ENCODE data around the gene CDK14.

The CDK14 gene

DNA sequence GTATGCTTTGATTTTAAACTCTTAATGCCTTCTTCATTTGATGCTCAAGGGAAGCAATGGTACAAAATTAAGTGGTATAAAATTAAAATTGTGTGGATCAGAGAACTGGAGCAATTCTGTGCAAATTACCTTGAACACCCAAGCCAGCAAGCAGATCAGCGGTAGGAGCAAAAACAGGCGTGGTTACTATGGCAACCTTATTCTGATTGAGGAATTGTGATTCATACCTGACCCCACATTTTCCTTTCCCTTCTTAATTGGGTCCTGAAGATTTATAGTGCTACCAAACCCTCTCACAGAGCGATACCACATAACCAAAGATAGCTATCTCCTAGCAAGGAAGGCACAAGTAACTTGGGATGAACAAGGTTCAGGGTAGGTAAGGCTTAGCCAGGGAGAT is 595.6 kb downstream of the CDK14 start:
- TF ChIP-seq, protein P1, sequence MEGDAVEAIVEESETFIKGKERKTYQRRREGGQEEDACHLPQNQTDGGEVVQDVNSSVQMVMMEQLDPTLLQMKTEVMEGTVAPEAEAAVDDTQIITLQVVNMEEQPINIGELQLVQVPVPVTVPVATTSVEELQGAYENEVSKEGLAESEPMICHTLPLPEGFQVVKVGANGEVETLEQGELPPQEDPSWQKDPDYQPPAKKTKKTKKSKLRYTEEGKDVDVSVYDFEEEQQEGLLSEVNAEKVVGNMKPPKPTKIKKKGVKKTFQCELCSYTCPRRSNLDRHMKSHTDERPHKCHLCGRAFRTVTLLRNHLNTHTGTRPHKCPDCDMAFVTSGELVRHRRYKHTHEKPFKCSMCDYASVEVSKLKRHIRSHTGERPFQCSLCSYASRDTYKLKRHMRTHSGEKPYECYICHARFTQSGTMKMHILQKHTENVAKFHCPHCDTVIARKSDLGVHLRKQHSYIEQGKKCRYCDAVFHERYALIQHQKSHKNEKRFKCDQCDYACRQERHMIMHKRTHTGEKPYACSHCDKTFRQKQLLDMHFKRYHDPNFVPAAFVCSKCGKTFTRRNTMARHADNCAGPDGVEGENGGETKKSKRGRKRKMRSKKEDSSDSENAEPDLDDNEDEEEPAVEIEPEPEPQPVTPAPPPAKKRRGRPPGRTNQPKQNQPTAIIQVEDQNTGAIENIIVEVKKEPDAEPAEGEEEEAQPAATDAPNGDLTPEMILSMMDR (IDR thresholded peaks at IDR 0.05), result no peak
- Histone ChIP-seq H3K4me1 (ENCODE audit: control insufficient read depth in 1 of 2, insufficient read depth in 1 of 2, low read depth in 1 of 2, low read length in 1 of 2) (no peaks in the 10 kb centered on the region), H3K27me3 (no peaks in the 10 kb centered on the region), H3K36me3 (no peaks in the 10 kb centered on the region), H3K27ac (no peak overlapping the region), H3K9me3 (no peaks in the 10 kb centered on the region), H3K4me3 (ENCODE audit: low read depth in 1 of 2, low read length in 1 of 2) (no peak overlapping the region)

DNA sequence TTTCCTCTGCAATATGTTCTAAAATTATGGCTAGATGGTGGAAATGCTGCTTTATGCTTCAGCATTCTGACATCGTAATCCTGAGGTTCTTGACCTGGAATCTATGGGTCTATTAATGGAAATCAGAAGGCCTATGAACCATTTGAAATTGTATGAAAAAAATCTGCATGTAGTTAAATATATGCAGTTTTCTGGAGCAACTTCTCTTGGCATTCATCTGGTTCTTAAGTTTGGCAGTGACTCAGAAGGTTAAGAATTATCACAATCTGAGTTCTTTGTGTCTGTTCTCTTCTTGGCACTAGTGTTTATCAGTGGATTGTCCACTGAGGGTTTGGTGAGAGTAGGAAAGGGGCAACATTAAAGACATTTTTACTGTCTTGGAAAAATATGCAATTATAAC is 597.0 kb downstream of the CDK14 start:
- no peaks in the 10 kb centered on the region for H3K4me1 ChIP-seq (ENCODE audit: control insufficient read depth in 1 of 2, insufficient read depth in 1 of 2, low read depth in 1 of 2, low read length in 1 of 2)
- no peak overlapping the region for H3K4me3 ChIP-seq (ENCODE audit: low read depth in 1 of 2, low read length in 1 of 2)
- H3K27ac ChIP-seq, result no peak overlapping the region
- TF ChIP-seq, protein P1 (IDR thresholded peaks at IDR 0.05), result no peak
- no peaks in the 10 kb centered on the region for H3K9me3 ChIP-seq
- no peaks in the 10 kb centered on the region for H3K27me3 ChIP-seq
- H3K36me3 ChIP-seq, result no peaks in the 10 kb centered on the region

DNA sequence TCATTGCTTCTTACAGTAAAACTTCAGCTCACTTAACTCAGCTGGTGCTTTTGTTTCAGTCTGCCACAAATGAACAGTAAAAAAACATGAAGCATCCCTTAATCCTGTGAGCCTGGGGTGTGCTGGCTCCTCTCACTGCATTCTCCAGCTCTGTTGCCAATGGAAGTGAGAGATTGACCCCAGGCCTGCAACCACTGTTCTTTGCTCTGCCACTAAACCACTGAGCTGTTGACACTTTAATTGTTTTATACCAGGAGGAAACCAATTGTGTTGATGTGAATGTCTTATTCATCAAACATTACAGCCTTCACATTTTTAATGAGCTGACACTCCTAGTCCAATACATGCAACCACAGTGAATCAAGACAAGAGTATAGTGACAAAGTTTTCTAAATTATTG is 598.7 kb downstream of the CDK14 start:
- Histone ChIP-seq H3K27me3 (no peaks in the 10 kb centered on the region), H3K4me3 (ENCODE audit: low read depth in 1 of 2, low read length in 1 of 2) (no peak overlapping the region), H3K27ac (no peak overlapping the region), H3K4me1 (ENCODE audit: control insufficient read depth in 1 of 2, insufficient read depth in 1 of 2, low read depth in 1 of 2, low read length in 1 of 2) (no peaks in the 10 kb centered on the region), H3K36me3 (no peaks in the 10 kb centered on the region), H3K9me3 (no peaks in the 10 kb centered on the region)
- TF ChIP-seq, protein P1 (IDR thresholded peaks at IDR 0.05), result no peak

DNA sequence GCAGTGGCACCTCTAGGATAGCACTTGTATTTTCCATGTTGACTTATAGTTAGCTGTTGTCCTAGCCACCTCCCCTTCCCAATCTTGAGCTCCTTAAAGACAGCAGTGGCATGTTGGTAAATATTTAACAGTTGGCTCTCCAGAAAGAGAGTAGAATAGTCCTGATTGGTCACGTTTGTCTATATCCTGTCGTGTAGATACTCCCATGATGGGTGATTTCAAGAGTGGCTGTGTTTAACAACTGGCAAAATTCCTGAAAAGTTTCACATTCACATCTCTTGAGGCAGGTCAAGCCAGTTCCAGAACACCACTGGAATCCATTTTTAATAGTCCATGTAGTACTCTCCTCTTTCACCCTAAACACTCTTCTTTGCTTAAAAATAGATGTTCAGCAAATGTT is 599.9 kb downstream of the CDK14 start:
- no peaks in the 10 kb centered on the region for H3K27me3 ChIP-seq
- no peak overlapping the region for H3K4me3 ChIP-seq (ENCODE audit: low read depth in 1 of 2, low read length in 1 of 2)
- H3K27ac ChIP-seq, result no peak overlapping the region
- no peaks in the 10 kb centered on the region for H3K36me3 ChIP-seq
- no peaks in the 10 kb centered on the region for H3K4me1 ChIP-seq (ENCODE audit: control insufficient read depth in 1 of 2, insufficient read depth in 1 of 2, low read depth in 1 of 2, low read length in 1 of 2)
- no peaks in the 10 kb centered on the region for H3K9me3 ChIP-seq
- TF ChIP-seq, protein P1 (IDR thresholded peaks at IDR 0.05), result no peak

DNA sequence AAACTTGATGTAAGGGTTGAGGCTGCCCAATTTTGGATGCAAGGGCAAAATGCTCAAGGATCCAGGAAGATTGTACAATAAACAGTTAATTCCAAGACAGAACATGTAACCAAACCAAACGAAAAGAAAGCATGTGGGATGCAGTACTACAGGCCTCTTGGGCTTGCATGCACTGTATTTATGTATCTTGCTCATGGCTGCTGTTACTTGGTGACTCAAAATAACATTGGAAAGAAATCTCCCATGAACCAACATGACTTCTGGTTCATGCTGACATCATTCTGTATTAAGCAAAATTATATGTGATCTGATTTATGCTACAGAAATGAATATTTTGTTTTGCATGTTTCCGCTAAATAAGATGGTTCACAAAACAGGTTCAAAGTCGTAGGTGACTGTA is 602.2 kb downstream of the CDK14 start:
- Histone ChIP-seq H3K4me3 (ENCODE audit: low read depth in 1 of 2, low read length in 1 of 2) (no peak overlapping the region), H3K4me1 (ENCODE audit: control insufficient read depth in 1 of 2, insufficient read depth in 1 of 2, low read depth in 1 of 2, low read length in 1 of 2) (no peaks in the 10 kb centered on the region), H3K36me3 (no peaks in the 10 kb centered on the region), H3K27me3 (no peaks in the 10 kb centered on the region), H3K9me3 (no peaks in the 10 kb centered on the region), H3K27ac (no peak overlapping the region)
- TF ChIP-seq, protein P1 (IDR thresholded peaks at IDR 0.05), result no peak

DNA sequence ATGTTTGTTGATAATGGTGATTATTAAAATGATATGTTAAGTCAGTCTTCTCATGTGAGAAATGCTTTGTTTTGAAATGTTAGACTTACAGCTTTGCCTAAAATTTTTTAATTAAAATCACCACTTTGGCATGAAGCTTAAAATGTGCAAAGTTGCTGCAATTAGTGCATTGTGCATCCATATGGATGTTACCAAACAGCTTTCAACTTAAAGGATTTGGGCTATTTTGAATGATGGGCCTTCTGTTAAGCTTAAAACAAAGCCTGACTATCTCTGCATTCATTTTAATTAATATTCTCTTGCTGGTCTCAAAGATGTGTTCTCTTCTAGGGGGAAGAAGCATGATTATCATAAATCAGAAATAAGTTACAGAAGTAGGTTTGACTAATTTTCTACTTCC is 603.5 kb downstream of the CDK14 start:
- TF ChIP-seq, protein P1 (IDR thresholded peaks at IDR 0.05), result no peak

More for the DNA sequence above, 603.5 kb downstream of the CDK14 start:
- Histone ChIP-seq H3K27ac (no peak overlapping the region), H3K4me3 (ENCODE audit: low read depth in 1 of 2, low read length in 1 of 2) (no peak overlapping the region), H3K4me1 (ENCODE audit: control insufficient read depth in 1 of 2, insufficient read depth in 1 of 2, low read depth in 1 of 2, low read length in 1 of 2) (no peaks in the 10 kb centered on the region), H3K9me3 (no peaks in the 10 kb centered on the region), H3K27me3 (no peaks in the 10 kb centered on the region), H3K36me3 (no peaks in the 10 kb centered on the region)

Data from neutrophil (primary cell).